GM19468 (cell line): ENCODE results near the gene CHMP2A.

Source experiments
- ATAC-seq: cut with Tn5 transposase; IDR thresholded peaks from one replicate; pipeline ENCODE4 v1.9.1; 2021; ENCODE audit warnings: mild to moderate bottlenecking, moderate library complexity, moderate number of reproducible peaks; ENCODE audit not compliant: unreplicated experiment; ENCODE audit errors: extremely low read depth

Gene CHMP2A

GRCh38 chr19:58556622-58557220 is 1.8 kb upstream of the CHMP2A start:
- no peak for ATAC-seq

GRCh38 chr19:58555920-58556621 is 1.2 kb upstream of the CHMP2A start:
- no peak for ATAC-seq

GRCh38 chr19:58555369-58555885 is 522 bp upstream of the CHMP2A start:
- no peak for ATAC-seq

GRCh38 chr19:58553799-58554493 is 959 bp downstream of the CHMP2A start:
- ATAC-seq = no peak

- ATAC-seq = no peak
These were observed 2.2 kb downstream of the CHMP2A start for GRCh38 chr19:58552655-58553054.

GRCh38 chr19:58551577-58552471 is 3.1 kb downstream of the CHMP2A start:
- no peak for ATAC-seq

- ATAC-seq = no peak
These were observed 3.8 kb downstream of the CHMP2A start for GRCh38 chr19:58551123-58551497.

GRCh38 chr19:58550362-58551122 is 4.4 kb downstream of the CHMP2A start:
- ATAC-seq = no peak

GRCh38 chr19:58549664-58550361 is 5.1 kb downstream of the CHMP2A start:
- no peak for ATAC-seq

GRCh38 chr19:58548859-58549663 is 5.8 kb downstream of the CHMP2A start:
- no peak for ATAC-seq

- ATAC-seq = no peak
These were observed 7.3 kb downstream of the CHMP2A start for GRCh38 chr19:58547323-58548312.

GRCh38 chr19:58546019-58546530 is 8.8 kb downstream of the CHMP2A start:
- ATAC-seq = no peak

GRCh38 chr19:58545286-58546018 is 9.5 kb downstream of the CHMP2A start:
- no peak for ATAC-seq

GRCh38 chr19:58544591-58545285 is 10.2 kb downstream of the CHMP2A start:
- ATAC-seq = peak; percentile 11

- ATAC-seq = peak; percentile 78
These were observed 10.9 kb downstream of the CHMP2A start, which contains the start of gene TRIM28 for GRCh38 chr19:58543826-58544590. TSS of gene TRIM28 (plus strand) at chr19:58544064. CDS start at chr19:58544758, 694 bp downstream.
